Measurements from ENCODE around the gene ARHGAP26.

The ARHGAP26 gene

GRCh38 chr5:143065996-143066522 lies 295.9 kb downstream of the ARHGAP26 start:
- Histone ChIP-seq H3K36me3 (ENCODE audit: control insufficient read depth in 1 of 2, insufficient read depth in 2 of 2, low read length in 2 of 2) (no peaks in the 10 kb centered on the region), H3K27me3 (ENCODE audit: low read depth, low read length) (no peaks in the 10 kb centered on the region), H3K4me1 (ENCODE audit: control insufficient read depth in 1 of 2, insufficient read depth in 2 of 2, low read length in 2 of 2) (peaks cover 12 to 26% of the 10 kb centered on the region in 2 donors), H3K4me3 (ENCODE audit: low read depth in 1 of 2, low read length in 2 of 2) (no peak overlapping the region), H3K27ac (ENCODE audit: low read length) (no peak overlapping the region), H3K9me3 (ENCODE audit: control insufficient read depth in 1 of 2, low read length in 2 of 2) (no peaks in the 10 kb centered on the region)

DNA sequence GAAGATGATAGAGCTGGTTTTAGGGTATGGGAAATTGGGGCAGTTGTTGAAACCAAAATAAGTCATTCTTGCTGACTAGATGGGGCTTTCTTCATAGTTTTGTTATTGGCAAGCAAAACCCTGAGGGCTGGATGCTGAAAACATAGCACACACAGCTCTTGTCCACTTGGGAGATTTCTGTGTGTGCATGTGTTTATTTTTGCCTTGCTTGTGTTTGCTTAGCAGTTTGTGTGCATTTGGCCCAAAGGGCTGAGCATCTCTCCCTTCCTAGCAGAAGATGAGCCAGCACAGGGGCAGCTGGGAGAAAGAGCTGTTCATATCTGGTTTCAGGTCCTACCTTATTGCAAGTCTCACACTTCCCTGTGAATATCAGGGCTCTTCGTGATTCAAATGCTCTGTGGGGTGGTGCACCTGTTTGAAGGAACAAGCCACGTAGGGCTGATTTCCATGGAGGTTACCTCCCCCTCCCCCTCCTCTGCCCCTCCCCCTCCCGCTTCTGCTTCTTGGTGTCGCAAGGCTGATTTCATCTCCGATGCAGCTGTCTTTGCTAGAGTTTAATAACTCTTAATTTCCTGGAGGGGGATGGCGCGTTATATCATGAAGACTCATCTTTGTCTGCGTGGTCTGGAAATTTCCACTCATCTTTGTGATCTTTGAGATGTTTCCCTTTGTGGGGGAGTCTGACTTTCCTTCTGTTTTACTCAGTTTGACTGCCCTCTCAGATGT lies 296.5 kb downstream of the ARHGAP26 start:
- H3K36me3 ChIP-seq (ENCODE audit: control insufficient read depth in 1 of 2, insufficient read depth in 2 of 2, low read length in 2 of 2): no peaks in the 10 kb centered on the region
- H3K27ac ChIP-seq (ENCODE audit: low read length): no peak overlapping the region
- no peaks in the 10 kb centered on the region for H3K9me3 ChIP-seq (ENCODE audit: control insufficient read depth in 1 of 2, low read length in 2 of 2)
- H3K4me3 ChIP-seq (ENCODE audit: low read depth in 1 of 2, low read length in 2 of 2): no peak overlapping the region
- H3K4me1 ChIP-seq (ENCODE audit: control insufficient read depth in 1 of 2, insufficient read depth in 2 of 2, low read length in 2 of 2): peaks cover 12 to 21% of the 10 kb centered on the region in 2 donors
- no peaks in the 10 kb centered on the region for H3K27me3 ChIP-seq (ENCODE audit: low read depth, low read length)

DNA sequence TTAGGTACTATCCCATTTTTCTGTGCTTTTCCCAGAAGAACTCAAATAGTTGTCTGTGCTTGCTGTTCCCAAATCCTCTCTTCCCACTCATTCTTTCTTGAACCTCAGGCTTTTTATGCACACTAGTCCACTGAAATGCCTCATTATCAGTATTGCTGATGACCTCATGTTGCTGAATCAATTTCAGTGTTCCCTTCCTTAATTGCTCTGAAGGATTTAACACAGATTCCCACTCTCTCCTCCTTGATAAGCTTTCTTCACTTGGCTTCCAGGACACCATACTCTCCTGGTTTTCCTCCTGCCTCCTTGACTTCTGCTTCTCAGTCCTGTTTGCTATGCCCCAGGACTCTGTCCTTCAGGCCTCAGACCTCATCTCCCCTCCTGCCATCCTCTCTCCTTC lies 298.5 kb downstream of the ARHGAP26 start:
- Histone ChIP-seq H3K4me1 (ENCODE audit: control insufficient read depth in 1 of 2, insufficient read depth in 2 of 2, low read length in 2 of 2) (peaks cover 9 to 10% of the 10 kb centered on the region in 2 donors), H3K27me3 (ENCODE audit: low read depth, low read length) (no peaks in the 10 kb centered on the region), H3K9me3 (ENCODE audit: control insufficient read depth in 1 of 2, low read length in 2 of 2) (no peaks in the 10 kb centered on the region), H3K36me3 (ENCODE audit: control insufficient read depth in 1 of 2, insufficient read depth in 2 of 2, low read length in 2 of 2) (no peaks in the 10 kb centered on the region), H3K27ac (ENCODE audit: low read length) (no peak overlapping the region), H3K4me3 (ENCODE audit: low read depth in 1 of 2, low read length in 2 of 2) (no peak overlapping the region)

GRCh38 chr5:143071927-143072326 lies 301.8 kb downstream of the ARHGAP26 start:
- Histone ChIP-seq H3K9me3 (ENCODE audit: control insufficient read depth in 1 of 2, low read length in 2 of 2) (no peaks in the 10 kb centered on the region), H3K4me1 (ENCODE audit: control insufficient read depth in 1 of 2, insufficient read depth in 2 of 2, low read length in 2 of 2) (peaks cover 0 to 3% of the 10 kb centered on the region in 2 donors), H3K27me3 (ENCODE audit: low read depth, low read length) (no peaks in the 10 kb centered on the region), H3K36me3 (ENCODE audit: control insufficient read depth in 1 of 2, insufficient read depth in 2 of 2, low read length in 2 of 2) (no peaks in the 10 kb centered on the region), H3K4me3 (ENCODE audit: low read depth in 1 of 2, low read length in 2 of 2) (no peak overlapping the region), H3K27ac (ENCODE audit: low read length) (no peak overlapping the region)

DNA sequence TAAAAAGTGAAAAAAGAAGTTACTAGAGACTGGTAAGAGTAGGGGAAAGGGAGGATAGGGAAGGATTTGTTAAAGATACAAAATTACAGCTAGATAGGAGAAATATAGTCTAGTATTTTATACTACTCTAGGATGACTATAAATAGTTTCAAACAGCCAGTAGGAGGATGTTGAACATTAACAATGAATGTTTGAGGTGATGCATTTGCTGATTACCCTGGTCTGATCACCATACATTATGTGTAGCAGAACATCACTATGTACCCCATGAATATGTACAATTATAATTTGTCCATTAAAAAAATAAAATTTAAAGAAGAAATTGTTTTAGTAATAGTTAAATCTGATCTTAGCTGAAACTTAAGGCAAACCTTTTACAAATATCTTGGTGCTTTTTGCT lies 302.6 kb downstream of the ARHGAP26 start:
- Histone ChIP-seq H3K36me3 (ENCODE audit: control insufficient read depth in 1 of 2, insufficient read depth in 2 of 2, low read length in 2 of 2) (no peaks in the 10 kb centered on the region), H3K9me3 (ENCODE audit: control insufficient read depth in 1 of 2, low read length in 2 of 2) (no peaks in the 10 kb centered on the region), H3K4me1 (ENCODE audit: control insufficient read depth in 1 of 2, insufficient read depth in 2 of 2, low read length in 2 of 2) (peaks cover 0 to 9% of the 10 kb centered on the region in 2 donors), H3K4me3 (ENCODE audit: low read depth in 1 of 2, low read length in 2 of 2) (no peak overlapping the region), H3K27me3 (ENCODE audit: low read depth, low read length) (no peaks in the 10 kb centered on the region), H3K27ac (ENCODE audit: low read length) (no peak overlapping the region)

- no peaks in the 10 kb centered on the region for H3K36me3 ChIP-seq (ENCODE audit: control insufficient read depth in 1 of 2, insufficient read depth in 2 of 2, low read length in 2 of 2)
- H3K27ac ChIP-seq (ENCODE audit: low read length): no peak overlapping the region
- H3K4me1 ChIP-seq (ENCODE audit: control insufficient read depth in 1 of 2, insufficient read depth in 2 of 2, low read length in 2 of 2): peaks cover 0 to 9% of the 10 kb centered on the region in 2 donors
- H3K27me3 ChIP-seq (ENCODE audit: low read depth, low read length): no peaks in the 10 kb centered on the region
- H3K9me3 ChIP-seq (ENCODE audit: control insufficient read depth in 1 of 2, low read length in 2 of 2): no peaks in the 10 kb centered on the region
- no peak overlapping the region for H3K4me3 ChIP-seq (ENCODE audit: low read depth in 1 of 2, low read length in 2 of 2)
Observed at GRCh38 chr5:143073766-143074165, 303.6 kb downstream of the ARHGAP26 start.

DNA sequence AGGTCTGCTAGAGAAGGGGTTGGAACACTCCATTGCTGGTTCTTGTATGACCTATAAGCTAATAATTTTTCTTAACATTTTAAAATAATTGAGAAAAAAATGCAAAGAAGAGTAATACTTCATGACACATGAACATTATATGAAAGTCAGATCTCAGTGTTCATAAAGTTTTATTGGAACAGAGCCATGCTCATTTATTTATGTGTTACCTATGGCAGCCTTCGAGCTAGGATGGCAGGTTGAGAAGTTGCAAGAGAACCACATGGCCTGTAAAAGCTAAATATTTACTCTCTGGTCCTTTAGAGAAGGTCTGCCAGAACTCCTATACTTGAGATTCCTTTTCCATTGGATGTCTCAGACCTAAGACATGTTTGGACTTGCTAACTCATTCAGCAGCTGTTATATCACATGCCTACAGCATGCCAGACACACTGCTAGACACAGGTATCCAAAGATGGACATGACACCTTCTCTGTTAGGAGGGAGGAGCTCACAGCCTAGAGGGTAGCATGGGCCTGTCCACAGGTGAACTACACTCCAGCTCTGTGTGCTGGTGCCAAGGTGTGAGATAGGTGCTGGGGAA lies 304.3 kb downstream of the ARHGAP26 start:
- no peak overlapping the region for H3K4me3 ChIP-seq (ENCODE audit: low read depth in 1 of 2, low read length in 2 of 2)
- H3K36me3 ChIP-seq (ENCODE audit: control insufficient read depth in 1 of 2, insufficient read depth in 2 of 2, low read length in 2 of 2): no peaks in the 10 kb centered on the region
- no peaks in the 10 kb centered on the region for H3K27me3 ChIP-seq (ENCODE audit: low read depth, low read length)
- peaks cover 0 to 9% of the 10 kb centered on the region in 2 donors for H3K4me1 ChIP-seq (ENCODE audit: control insufficient read depth in 1 of 2, insufficient read depth in 2 of 2, low read length in 2 of 2)
- H3K9me3 ChIP-seq (ENCODE audit: control insufficient read depth in 1 of 2, low read length in 2 of 2): no peaks in the 10 kb centered on the region
- H3K27ac ChIP-seq (ENCODE audit: low read length): no peak overlapping the region

- Histone ChIP-seq H3K4me3 (ENCODE audit: low read depth in 1 of 2, low read length in 2 of 2) (no peak overlapping the region), H3K27me3 (ENCODE audit: low read depth, low read length) (no peaks in the 10 kb centered on the region), H3K9me3 (ENCODE audit: control insufficient read depth in 1 of 2, low read length in 2 of 2) (no peaks in the 10 kb centered on the region), H3K4me1 (ENCODE audit: control insufficient read depth in 1 of 2, insufficient read depth in 2 of 2, low read length in 2 of 2) (peaks cover 0 to 9% of the 10 kb centered on the region in 2 donors), H3K27ac (ENCODE audit: low read length) (no peak overlapping the region), H3K36me3 (ENCODE audit: control insufficient read depth in 1 of 2, insufficient read depth in 2 of 2, low read length in 2 of 2) (no peaks in the 10 kb centered on the region)
Observed at GRCh38 chr5:143076377-143076776, 306.2 kb downstream of the ARHGAP26 start.

DNA sequence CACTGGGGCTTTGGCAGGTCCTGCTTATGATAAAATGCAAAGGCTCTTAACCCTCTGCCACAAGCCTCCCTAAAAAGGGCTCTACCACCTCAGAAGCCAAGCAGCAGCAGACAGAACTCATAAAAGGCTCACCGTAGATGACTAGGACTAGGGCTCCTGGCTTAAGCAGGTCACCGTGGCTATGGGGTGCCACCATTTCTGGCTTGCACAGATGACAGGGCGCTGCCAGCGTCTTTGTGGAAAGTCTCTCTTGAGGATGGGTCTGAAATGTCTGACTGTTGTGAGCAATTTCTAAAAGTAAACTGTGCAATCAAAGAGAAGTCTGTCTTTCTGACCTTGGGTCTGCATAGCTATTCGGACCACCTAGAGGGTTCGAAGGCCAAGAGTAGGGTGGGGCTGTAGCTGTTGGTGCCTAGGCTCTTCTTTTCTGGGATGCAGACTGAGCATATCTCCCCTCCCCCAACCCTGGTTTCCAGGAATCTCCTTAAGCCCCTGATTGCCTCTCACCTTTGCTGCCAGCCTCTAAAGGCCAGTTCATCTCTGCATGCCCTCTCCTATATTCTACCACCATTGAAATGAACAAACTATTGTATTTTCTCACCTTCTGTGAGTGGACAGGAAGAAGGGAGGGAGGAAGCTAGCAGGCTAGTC lies 307.4 kb downstream of the ARHGAP26 start:
- Histone ChIP-seq H3K27me3 (ENCODE audit: low read depth, low read length) (no peaks in the 10 kb centered on the region), H3K4me1 (ENCODE audit: control insufficient read depth in 1 of 2, insufficient read depth in 2 of 2, low read length in 2 of 2) (peaks cover 0 to 9% of the 10 kb centered on the region in 2 donors), H3K27ac (ENCODE audit: low read length) (no peak overlapping the region), H3K9me3 (ENCODE audit: control insufficient read depth in 1 of 2, low read length in 2 of 2) (no peaks in the 10 kb centered on the region), H3K4me3 (ENCODE audit: low read depth in 1 of 2, low read length in 2 of 2) (no peak overlapping the region), H3K36me3 (ENCODE audit: control insufficient read depth in 1 of 2, insufficient read depth in 2 of 2, low read length in 2 of 2) (no peaks in the 10 kb centered on the region)

GRCh38 chr5:143078313-143078712 lies 308.1 kb downstream of the ARHGAP26 start:
- H3K4me1 ChIP-seq (ENCODE audit: control insufficient read depth in 1 of 2, insufficient read depth in 2 of 2, low read length in 2 of 2): peaks cover 0 to 9% of the 10 kb centered on the region in 2 donors
- H3K4me3 ChIP-seq (ENCODE audit: low read depth in 1 of 2, low read length in 2 of 2): no peak overlapping the region
- no peaks in the 10 kb centered on the region for H3K9me3 ChIP-seq (ENCODE audit: control insufficient read depth in 1 of 2, low read length in 2 of 2)
- H3K27me3 ChIP-seq (ENCODE audit: low read depth, low read length): no peaks in the 10 kb centered on the region
- no peaks in the 10 kb centered on the region for H3K36me3 ChIP-seq (ENCODE audit: control insufficient read depth in 1 of 2, insufficient read depth in 2 of 2, low read length in 2 of 2)
- no peak overlapping the region for H3K27ac ChIP-seq (ENCODE audit: low read length)

- H3K4me3 ChIP-seq (ENCODE audit: low read depth in 1 of 2, low read length in 2 of 2): no peak overlapping the region
Observed at GRCh38 chr5:143078971-143079370, 308.8 kb downstream of the ARHGAP26 start.

More at GRCh38 chr5:143078971-143079370, 308.8 kb downstream of the ARHGAP26 start:
- H3K4me1 ChIP-seq (ENCODE audit: control insufficient read depth in 1 of 2, insufficient read depth in 2 of 2, low read length in 2 of 2): peaks cover 0 to 9% of the 10 kb centered on the region in 2 donors
- H3K9me3 ChIP-seq (ENCODE audit: control insufficient read depth in 1 of 2, low read length in 2 of 2): no peaks in the 10 kb centered on the region
- H3K36me3 ChIP-seq (ENCODE audit: control insufficient read depth in 1 of 2, insufficient read depth in 2 of 2, low read length in 2 of 2): no peaks in the 10 kb centered on the region
- H3K27me3 ChIP-seq (ENCODE audit: low read depth, low read length): no peaks in the 10 kb centered on the region
- H3K27ac ChIP-seq (ENCODE audit: low read length): no peak overlapping the region
